GM19467 (cell line): Measurements from ENCODE around the gene CTPS2.
"Not testable (repeated sequence)": the region's sequence is repeated elsewhere in the genome, so short reads cannot be mapped to it uniquely, and the experiment has no call there.

Experiments
- ATAC-seq: cut with Tn5 transposase; IDR thresholded peaks from one replicate; pipeline ENCODE4 v1.9.1; 2021; ENCODE audit warnings: mild to moderate bottlenecking, moderate library complexity; ENCODE audit not compliant: unreplicated experiment

The CTPS2 gene

GRCh38 chrX:16658284-16658683, 54.2 kb downstream of the CTPS2 start:
- ATAC-seq, result no peak

- ATAC-seq, result no peak
These were observed 58.4 kb downstream of the CTPS2 start for GRCh38 chrX:16654093-16654492.

- ATAC-seq, result no peak
These were observed 59.0 kb downstream of the CTPS2 start for GRCh38 chrX:16653424-16653823.

GRCh38 chrX:16651391-16652024, 61.0 kb downstream of the CTPS2 start:
- no peak for ATAC-seq

GRCh38 chrX:16649858-16650257, 62.6 kb downstream of the CTPS2 start, which contains the start of gene S100G:
TSS of gene S100G (plus strand) at chrX:16650158. CDS start at chrX:16651007, 849 bp downstream.
- ATAC-seq, result no peak

GRCh38 chrX:16646366-16647138, 65.9 kb downstream of the CTPS2 start:
- ATAC-seq, result no peak

- ATAC-seq, result no peak
These were observed 69.3 kb downstream of the CTPS2 start for GRCh38 chrX:16643176-16643575.

GRCh38 chrX:16640823-16641222, 71.6 kb downstream of the CTPS2 start:
- ATAC-seq, result no peak

GRCh38 chrX:16639966-16640365, 72.5 kb downstream of the CTPS2 start:
- ATAC-seq, result no peak

- ATAC-seq, result no peak
These were observed 73.9 kb downstream of the CTPS2 start for GRCh38 chrX:16638533-16638932.

- no peak for ATAC-seq
These were observed 76.9 kb downstream of the CTPS2 start for GRCh38 chrX:16635596-16635995.

- no peak for ATAC-seq
These were observed 77.4 kb downstream of the CTPS2 start for GRCh38 chrX:16635040-16635439.

GRCh38 chrX:16633754-16634153, 78.7 kb downstream of the CTPS2 start:
- no peak for ATAC-seq

GRCh38 chrX:16629909-16630308, 82.6 kb downstream of the CTPS2 start:
- no peak for ATAC-seq

- ATAC-seq, result no peak
These were observed 83.4 kb downstream of the CTPS2 start for GRCh38 chrX:16628946-16629595.

GRCh38 chrX:16628511-16628910, 84.0 kb downstream of the CTPS2 start:
- not testable (repeated sequence) for ATAC-seq

GRCh38 chrX:16619024-16619423, 93.4 kb downstream of the CTPS2 start:
- no peak for ATAC-seq

GRCh38 chrX:16618422-16618821, 94.0 kb downstream of the CTPS2 start:
- ATAC-seq, result no peak

GRCh38 chrX:16617382-16617781, 95.1 kb downstream of the CTPS2 start:
- ATAC-seq, result no peak

GRCh38 chrX:16612257-16612897, 100.1 kb downstream of the CTPS2 start:
- no peak for ATAC-seq

GRCh38 chrX:16610654-16611053, 101.8 kb downstream of the CTPS2 start:
- not testable (repeated sequence) for ATAC-seq
